CD4-positive, alpha-beta T cell treated with Interleukin-15 for 4 hours (primary cell): ENCODE measurements around the gene GIGYF2.
"Not testable (repeated sequence)": the region's sequence is repeated elsewhere in the genome, so short reads cannot be mapped to it uniquely, and the experiment has no call there.

Experiments used
- DNase-seq: peaks from one replicate; pipeline ENCODE4 v3.0.0-alpha.2; 2020; ENCODE audit warnings: low spot score

Gene GIGYF2

DNA sequence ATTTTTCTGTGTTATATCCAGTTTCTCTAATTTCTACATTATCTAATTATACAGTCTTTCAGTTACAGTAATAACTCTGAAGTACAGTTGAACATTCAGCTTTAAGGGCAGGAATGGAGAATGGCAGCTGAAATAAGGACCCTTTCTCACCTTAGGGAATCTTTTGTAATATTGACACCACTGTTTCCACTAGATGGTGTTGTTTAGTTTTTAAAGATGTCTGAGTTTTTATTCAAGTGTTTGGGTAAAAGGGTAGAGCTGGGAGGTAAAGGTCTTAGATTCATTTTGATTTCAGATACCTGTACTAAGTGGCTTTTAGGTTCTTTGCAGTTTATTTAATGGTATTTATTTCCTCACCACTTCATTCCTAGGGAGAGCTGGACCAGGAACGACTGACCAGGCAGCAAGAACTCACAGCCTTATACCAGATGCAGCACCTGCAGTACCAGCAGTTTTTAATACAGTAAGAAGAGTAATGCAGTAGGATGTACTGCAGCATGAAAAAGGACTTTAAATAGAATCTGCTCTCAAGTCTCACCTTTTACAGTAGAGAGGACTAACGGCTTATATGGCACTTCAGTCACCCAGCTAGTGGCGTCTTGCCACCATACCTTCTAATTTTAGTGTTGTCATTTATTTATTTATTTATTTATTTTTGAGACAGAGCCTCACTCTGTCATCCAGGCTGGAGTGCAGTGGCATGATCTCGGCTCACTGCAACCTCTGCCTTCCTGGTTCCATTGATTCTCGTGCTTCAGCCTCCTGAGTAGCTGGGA lies 112.4 kb downstream of the GIGYF2 start:
- DNase-seq = peak; percentile 6

DNA sequence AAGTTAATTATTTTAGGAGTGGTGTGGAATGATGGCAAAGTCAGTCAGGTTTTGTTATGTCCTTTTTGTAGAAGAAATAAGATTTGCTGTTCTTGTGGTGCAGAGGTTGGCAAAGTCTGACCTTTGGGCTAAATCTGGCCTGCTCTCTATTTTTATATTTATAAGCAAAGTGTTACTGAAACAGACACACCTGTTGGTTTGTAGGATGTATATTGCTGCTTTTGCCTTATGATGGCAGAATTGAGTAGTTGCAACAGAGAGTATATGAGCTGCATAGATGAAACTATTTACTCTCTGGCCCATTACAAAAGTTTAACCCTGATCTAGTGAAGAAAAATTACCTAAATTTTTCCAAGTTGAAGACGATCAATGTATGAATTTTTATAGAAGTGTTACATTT lies 113.3 kb downstream of the GIGYF2 start:
- DNase-seq = no peak

DNA sequence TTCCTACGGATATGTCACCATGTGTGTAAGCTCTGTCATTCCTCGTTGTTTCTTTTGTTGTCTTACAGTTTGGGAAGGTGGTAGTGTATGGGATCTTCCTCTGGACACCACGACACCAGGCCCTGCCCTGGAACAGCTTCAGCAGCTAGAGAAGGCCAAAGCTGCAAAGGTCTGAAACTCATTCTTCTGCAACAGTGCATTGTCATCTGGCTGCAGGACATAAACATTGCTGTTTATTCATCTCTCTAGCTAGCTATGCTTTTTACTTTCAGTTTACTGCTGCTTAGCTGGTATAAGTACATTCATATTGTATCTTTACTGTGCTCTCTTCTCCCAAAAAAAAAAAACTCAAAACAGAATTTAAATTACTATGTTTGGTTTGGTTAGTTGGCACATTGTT lies 118.4 kb downstream of the GIGYF2 start:
- no peak for DNase-seq

DNA sequence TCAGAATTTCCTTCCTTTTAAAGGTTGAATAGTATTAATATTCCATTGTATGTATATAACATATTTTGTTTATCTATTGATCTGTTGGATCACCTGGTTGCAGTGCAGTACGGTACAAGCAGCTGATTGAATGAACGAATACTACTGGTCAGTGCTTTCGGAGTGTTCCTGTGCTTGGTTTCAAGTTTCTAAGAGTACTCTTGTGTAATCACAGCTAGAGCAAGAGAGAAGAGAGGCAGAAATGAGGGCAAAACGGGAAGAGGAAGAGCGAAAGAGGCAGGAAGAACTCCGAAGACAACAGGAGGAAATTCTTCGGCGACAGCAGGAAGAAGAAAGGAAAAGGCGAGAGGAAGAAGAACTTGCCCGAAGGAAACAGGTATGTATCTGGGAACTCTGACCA lies 119.5 kb downstream of the GIGYF2 start:
- DNase-seq = no peak

GRCh38 chr2:232817756-232818155 lies 120.6 kb downstream of the GIGYF2 start:
- no peak for DNase-seq

DNA sequence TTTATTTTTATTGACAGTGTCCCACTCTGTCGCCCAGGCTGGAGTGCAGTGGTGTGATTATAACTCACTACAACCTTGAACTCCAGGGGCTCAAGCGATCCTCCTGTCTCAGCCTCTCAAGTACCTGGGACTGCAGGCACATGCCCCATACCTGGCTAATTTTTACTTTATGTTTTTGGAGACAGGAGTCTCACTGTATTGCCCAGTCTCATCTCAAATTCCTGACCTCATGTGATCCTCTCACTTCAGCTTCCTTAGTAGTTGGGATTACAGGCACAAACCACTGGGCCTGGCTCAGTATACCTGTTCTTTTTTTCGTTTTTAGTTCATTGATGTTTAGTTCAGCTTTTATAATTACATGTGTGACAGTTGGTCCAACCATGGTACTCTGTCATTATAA lies 132.9 kb downstream of the GIGYF2 start:
- no peak for DNase-seq

DNA sequence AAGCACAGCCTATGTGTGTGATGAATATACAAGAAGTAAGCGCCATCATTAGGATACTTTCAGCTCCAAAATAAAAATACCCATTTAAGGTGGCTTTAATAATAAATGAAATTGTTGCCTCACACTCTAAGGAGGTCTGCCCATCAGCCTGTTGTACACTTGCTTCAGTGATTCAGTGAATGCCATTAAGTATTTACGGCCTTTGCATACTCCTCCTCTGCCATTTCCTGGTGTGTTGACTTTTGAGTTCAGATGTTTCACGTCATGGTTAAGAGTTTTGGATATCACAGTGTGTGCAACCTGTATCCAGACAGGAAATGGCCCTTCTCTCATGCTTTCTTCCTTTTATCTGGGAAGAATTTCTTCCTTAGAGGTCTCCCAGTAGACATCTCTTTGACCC lies 134.4 kb downstream of the GIGYF2 start:
- DNase-seq = no peak

DNA sequence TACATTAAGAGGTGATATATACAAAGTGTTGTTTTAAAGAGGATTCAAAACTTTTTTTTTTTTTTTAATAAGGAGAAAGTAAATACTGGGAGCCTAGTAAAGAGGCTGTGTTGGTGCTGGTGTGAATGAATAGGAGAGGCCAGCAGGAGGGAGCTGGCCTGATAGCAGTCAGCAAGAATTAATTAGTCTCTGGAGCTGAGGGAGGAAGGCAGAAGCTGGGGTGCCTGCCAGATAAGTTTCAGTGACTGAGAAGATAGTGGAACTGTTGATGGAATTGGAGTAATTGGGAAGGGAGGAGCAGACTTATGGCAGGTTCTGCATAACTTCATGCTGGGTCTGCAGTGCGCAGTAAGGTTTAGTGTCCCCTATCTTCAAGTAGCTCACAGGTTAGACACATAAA lies 136.7 kb downstream of the GIGYF2 start:
- no peak for DNase-seq

DNA sequence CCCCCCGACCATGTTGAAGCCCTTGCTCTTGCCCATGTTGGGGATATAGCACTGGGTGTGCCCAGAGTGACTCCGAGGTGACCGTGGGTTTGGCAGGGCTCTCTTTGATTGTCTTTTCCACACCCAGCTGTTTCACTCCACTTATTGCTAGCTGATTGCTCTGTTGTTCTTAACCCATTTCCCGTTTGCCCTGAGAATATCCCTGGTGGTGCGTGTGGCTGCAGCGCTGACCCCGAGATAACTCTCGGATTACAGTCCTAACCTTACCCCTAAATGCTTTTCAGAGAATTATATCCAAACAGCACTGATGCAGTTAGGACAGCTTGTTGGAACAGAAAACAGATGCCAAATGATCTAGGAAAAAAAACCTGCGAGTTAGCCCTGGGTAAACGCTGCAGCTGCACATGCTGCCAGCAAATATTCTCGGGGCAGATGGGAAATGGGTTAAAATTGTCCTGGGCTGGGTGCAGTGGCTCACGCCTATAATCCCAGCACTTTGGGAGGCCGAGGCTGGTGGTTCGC lies 138.6 kb downstream of the GIGYF2 start:
- no peak for DNase-seq

GRCh38 chr2:232836934-232837333 lies 139.8 kb downstream of the GIGYF2 start:
- DNase-seq = no peak

DNA sequence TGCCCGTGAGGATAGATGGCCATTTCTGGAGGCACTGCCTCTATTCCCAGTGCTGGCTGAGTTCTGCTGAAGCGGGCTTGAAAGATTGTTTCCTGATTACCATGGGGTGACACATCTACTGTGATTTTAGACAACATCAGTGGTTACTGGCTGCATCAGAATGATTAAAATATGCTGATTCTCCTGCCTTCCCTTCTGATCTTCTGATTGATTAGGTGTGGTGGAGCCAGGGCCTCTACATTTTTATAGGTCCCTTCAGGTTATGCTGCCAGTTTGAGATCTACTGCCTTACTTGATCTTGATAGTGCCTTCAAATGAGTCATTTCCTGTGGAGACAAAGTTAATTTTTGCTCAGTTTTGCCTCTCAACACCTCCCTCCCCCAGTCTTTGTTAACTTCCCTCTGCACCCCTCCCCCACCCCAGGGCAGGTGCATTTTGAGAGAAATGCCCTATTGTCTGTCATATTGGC lies 141.3 kb downstream of the GIGYF2 start:
- peak; percentile 80 for DNase-seq

DNA sequence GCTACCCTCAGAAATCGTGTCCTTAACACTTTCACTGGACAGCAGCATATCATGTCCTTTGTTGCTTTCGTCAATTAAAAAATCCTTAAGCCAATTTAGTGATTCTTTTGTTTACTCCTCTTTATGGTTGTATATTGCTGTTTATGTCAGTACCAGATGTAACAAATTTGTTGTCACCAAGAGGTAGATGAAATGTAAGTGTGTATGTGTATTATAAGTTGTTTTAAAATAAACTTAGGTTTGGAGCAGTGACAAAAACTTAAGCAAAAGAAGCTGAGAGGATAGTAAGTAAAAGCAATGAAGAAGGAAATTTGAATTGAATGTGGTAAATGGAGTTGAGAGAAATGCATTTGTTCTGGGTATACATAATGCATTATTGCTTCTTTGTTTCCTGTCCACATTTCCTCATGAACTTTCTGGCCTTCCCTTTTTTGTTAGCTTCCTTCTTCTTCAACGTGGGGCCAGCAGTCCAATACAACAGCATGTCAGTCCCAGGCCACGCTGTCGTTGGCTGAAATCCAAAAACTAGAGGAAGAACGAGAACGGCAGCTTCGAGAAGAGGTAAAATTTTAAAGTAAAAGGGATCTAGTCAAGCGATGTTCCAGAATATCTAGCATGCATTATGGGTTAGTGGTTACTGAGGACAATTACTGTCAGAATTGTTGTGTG lies 142.4 kb downstream of the GIGYF2 start:
- no peak for DNase-seq

GRCh38 chr2:232842689-232843088 lies 145.6 kb downstream of the GIGYF2 start:
- DNase-seq = no peak

DNA sequence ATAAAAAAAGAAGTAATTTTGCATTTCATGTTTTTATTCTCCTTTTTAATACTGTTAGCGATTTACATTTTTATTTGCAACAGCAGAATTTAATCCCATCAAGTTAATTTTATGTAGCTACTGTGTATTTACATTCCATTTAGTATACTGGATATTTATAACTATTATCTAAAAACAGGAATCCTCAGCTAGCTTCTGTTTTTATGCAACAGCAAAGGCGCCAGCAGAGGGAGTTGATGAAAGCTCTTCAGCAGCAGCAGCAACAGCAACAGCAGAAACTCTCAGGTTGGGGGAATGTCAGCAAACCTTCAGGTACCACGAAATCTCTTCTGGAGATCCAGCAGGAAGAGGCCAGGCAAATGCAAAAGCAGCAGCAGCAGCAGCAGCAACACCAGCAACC lies 146.7 kb downstream of the GIGYF2 start:
- DNase-seq = no peak

GRCh38 chr2:232846055-232846454 lies 148.9 kb downstream of the GIGYF2 start:
- no peak for DNase-seq

DNA sequence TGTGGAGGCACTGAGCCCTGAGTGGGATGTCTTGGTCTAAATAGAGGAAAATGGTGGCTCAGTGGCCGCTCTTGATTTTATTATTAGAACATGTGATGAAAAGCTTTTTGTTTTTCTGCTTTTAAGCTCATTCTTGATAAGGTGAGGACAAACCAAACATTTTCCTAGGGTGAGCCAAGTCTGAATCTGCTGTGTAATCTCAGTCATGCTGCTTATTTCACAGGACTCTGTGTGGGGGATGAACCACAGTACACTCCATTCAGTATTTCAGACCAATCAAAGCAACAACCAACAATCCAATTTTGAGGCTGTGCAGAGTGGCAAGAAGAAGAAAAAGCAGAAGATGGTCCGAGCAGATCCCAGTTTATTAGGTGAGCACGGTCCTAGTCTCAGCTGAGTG lies 152.9 kb downstream of the GIGYF2 start:
- DNase-seq = no peak

DNA sequence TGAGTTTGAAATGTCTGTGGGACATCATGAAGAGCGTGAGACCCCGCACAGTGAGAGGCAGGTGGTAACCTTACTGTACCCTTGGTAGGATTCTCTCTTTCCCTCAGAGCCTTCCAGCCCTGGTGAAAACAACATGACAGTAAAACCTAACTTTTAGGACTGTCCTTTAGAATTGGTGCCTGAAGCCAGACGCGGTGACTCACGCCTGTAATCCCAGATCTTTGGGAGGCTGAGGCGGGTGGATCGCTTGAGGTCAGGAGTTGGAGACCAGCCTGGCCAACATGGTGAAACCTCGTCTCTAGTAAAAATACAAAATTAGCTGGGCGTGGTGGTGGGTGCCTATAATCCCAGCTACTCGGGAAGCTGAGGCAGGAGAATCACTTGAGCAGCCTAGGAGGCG lies 154.9 kb downstream of the GIGYF2 start:
- DNase-seq = not testable (repeated sequence)

- no peak for DNase-seq
These were observed 155.5 kb downstream of the GIGYF2 start for GRCh38 chr2:232852676-232853075.

GRCh38 chr2:232854082-232854481 lies 157.0 kb downstream of the GIGYF2 start:
- DNase-seq = no peak

DNA sequence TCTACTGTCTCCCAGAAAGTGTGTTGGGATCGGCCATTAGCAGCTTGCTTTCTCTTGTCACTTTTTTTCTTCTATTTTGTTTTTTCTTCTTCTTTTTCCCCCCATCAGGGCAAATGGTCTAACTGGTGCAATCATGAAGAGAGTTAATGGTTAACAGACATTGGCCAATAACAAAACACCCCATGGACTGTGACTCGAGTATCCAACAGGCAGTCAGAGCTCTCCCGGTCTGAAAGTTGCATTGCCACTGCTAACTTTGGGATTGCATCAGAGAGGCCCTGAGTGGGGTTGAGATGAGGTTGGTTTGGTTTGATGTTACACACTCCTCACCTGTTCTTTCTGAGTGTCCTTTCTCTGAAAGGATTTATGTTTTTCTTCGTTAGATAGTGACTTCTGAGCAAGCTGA lies 160.0 kb downstream of the GIGYF2 start:
- no peak for DNase-seq

DNA sequence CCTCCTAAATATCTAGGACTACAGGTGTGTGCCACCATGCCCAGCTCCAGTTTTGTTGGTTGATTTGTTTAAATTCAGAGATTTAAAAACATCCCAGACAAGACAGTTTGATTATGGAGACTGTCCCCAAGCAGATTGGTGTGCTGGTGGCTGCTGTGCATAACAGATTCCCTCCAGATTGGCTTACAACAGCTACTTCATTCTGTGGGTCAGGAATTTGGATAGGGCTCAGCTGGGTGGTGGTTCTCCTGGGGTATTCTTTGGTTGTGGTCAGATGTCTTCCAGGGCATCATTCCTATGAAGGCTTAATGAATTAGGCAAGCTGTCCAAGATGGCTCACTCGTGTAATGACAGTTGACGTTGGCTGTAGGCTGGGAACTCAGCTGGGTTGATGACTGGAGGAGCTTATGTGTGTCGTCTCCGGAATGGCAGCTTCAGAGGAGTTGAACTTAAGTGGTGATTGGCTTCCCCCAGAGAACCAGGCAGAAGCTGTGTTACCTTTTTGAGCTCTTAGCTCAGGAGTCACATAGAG lies 162.3 kb downstream of the GIGYF2 start:
- no peak for DNase-seq

- no peak for DNase-seq
These were observed 163.6 kb downstream of the GIGYF2 start for GRCh38 chr2:232860593-232861241.

GRCh38 chr2:232861353-232861752 lies 164.2 kb downstream of the GIGYF2 start:
- DNase-seq = no peak
